Nucleus accumbens (tissue), 56 donors: Measurements from ENCODE around the gene MMP17.

Experiments used
- DNase-seq, 56 donors: peaks; one replicate each; lab custom pipeline; 2025; lab: John Stamatoyannopoulos, UW

MMP17 gene

DNA sequence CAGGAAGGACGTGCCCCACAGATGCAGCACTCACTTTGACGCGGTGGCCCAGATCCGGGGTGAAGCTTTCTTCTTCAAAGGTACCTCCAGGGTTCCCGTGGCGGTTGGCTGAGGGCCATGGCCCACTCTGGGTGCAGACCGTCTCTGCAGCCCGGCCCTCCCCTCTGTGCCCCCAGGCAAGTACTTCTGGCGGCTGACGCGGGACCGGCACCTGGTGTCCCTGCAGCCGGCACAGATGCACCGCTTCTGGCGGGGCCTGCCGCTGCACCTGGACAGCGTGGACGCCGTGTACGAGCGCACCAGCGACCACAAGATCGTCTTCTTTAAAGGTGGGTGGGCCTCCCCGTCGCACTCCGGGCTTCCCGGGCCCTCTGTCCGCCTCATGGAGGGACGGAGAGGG, 16.9 kb downstream of the MMP17 start:
- no peak for DNase-seq

DNA sequence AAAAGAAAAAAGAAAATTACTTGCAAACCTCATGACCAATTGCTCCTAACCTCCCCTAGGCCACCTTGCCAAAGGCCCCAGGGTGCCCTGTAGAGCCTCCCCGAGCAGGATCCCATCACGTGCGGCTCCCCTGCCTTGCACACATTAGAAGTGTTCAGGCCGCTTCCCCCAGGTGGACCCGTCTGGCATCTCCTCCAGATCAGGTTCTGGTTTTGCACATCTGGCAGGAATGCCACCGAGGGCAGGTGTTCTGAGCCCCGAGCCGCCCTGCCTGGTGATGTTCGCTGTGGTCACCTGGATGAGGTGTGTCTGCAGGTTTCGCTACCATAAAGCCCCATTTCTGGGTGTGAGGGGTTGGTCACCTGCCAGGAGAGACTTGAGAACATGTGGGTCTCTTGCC, 19.3 kb downstream of the MMP17 start:
- no peak for DNase-seq

DNA sequence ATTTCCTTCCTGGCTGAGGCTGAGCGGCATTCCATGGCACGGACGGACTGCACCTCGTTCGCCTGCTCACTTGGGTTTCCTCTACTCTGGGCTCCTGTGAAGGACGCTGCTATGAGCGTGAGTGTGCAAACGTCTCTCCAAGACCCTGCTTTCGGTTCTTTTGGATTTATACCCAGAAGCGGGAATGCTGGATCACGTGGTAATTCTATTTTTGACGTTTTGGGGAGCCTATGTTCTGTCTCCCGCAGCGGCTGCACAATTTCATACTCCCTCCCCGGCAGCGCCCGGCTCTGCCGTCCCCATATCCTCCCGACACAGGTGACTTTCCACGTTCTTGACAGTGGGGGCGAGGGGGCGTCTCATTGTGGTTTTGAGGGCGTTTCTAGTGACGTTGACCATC, 20.6 kb downstream of the MMP17 start:
- no peak for DNase-seq

DNA sequence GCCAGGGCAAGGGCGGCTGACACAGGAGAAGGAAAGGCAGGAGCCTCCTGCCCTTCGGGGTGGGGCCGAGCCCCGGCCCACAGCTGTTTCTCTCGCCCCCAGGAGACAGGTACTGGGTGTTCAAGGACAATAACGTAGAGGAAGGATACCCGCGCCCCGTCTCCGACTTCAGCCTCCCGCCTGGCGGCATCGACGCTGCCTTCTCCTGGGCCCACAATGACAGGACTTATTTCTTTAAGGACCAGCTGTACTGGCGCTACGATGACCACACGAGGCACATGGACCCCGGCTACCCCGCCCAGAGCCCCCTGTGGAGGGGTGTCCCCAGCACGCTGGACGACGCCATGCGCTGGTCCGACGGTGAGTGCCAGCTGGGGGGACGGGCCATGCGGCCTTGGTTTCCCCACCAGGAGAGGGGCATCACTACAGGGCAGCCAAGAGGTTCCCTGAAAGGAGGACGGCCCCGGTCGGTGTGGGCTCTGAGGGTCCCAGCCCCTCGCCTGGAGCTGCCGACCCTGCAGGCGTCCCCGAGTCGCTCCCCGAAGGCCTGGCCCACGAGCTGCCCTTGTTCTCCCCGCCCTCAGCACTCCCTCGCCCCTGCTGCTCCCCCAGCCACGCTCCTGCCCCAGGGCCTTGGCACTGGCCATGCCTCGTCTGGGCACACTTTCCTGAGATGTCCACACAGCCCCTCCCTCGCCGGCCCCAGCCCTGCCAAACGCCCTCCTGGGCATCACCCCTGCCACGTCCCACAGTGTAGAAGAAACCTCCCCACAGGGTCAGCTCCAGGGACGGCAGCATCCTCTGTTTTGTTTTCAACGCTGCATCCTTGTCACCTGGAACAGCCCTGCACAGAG, 21.7 kb downstream of the MMP17 start:
- DNase-seq, result no peak

DNA sequence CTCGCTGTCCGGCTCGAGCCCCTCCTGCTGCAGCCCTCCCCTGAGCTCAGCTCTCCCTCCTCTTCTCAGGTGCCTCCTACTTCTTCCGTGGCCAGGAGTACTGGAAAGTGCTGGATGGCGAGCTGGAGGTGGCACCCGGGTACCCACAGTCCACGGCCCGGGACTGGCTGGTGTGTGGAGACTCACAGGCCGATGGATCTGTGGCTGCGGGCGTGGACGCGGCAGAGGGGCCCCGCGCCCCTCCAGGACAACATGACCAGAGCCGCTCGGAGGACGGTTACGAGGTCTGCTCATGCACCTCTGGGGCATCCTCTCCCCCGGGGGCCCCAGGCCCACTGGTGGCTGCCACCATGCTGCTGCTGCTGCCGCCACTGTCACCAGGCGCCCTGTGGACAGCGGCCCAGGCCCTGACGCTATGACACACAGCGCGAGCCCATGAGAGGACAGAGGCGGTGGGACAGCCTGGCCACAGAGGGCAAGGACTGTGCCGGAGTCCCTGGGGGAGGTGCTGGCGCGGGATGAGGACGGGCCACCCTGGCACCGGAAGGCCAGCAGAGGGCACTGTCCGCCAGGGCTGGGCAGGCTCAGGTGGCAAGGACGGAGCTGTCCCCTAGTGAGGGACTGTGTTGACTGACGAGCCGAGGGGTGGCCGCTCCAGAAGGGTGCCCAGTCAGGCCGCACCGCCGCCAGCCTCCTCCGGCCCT, 22.8 kb downstream of the MMP17 start:
- DNase-seq, result peak in 7 of 56 donors; percentile 12 to 55 (median 25)

DNA sequence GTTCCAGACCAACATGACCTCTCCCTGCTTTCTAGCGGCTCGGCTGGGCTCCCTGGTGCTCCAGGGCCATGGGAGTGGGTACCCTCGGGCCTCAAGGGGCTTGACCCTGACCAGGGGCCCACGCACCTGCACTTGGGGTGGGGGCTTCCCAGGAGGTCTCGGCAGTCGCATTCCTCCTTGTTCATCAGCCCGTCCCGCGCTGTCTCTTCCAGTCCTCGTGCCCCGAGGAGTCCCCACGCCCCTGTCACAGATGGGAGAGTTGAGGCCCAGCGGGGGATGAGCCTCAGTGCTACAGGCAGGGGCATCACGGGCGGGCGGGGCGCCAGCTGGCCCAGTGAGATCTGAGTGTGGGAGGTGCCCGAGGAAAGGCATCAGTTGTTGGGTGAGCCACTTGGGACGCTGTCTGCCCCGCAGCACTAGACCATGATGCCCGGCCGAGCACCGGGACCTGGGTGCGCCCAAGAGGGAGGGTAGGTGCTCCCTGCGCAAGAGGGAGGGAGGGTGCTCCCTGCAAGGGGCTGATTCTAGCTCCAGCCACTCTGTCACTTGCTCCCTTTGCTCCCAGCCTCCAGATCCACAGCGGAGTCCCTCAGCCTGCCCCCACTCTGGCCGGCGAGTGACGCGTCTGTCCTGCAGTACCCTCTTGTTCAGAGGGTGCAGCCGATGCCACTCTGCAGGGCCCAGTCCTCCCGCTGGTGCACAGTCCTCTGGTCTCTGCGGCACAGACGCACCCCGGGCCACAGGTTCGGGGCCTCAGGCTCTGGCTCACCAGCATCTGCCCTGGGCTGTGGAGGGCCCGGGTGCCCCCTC, 23.8 kb downstream of the MMP17 start:
- no peak for DNase-seq

DNA sequence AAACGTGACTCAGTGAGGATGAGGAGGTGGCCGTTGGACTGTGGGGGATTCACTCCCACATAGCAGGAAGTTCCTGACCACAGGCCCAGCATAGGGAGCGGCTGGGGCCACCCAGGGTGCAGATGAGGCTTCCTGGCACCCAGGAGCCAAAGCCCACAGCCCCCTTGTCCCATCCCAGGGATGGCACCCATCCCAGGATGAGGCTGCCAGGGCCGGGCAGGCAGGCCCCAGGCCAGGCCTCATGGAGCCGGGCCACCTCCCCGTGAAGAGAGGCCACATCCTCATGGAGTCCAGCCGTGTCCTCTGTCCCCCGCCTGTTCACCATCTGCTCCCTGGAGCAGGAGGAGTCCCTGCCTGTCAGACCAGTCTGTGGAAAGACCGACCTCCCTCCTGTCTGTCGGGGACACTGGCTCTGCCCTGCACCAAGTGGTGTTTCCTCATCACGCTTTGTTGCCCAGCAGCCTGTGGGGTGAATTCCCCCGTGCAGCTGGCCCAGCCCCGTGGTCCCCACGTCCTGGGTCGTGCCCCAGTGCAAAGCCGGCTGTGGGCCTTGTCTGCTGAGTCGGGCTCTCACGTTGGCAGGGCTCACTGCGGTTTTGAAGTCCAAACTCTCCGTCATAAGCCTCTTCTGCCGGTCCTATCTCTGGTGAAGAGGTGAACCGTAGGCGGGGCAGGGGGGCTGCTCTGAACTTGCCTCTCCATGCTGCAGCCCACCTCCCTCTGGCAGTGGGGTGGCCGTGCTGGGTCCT, 24.5 kb downstream of the MMP17 start:
- no peak for DNase-seq

DNA sequence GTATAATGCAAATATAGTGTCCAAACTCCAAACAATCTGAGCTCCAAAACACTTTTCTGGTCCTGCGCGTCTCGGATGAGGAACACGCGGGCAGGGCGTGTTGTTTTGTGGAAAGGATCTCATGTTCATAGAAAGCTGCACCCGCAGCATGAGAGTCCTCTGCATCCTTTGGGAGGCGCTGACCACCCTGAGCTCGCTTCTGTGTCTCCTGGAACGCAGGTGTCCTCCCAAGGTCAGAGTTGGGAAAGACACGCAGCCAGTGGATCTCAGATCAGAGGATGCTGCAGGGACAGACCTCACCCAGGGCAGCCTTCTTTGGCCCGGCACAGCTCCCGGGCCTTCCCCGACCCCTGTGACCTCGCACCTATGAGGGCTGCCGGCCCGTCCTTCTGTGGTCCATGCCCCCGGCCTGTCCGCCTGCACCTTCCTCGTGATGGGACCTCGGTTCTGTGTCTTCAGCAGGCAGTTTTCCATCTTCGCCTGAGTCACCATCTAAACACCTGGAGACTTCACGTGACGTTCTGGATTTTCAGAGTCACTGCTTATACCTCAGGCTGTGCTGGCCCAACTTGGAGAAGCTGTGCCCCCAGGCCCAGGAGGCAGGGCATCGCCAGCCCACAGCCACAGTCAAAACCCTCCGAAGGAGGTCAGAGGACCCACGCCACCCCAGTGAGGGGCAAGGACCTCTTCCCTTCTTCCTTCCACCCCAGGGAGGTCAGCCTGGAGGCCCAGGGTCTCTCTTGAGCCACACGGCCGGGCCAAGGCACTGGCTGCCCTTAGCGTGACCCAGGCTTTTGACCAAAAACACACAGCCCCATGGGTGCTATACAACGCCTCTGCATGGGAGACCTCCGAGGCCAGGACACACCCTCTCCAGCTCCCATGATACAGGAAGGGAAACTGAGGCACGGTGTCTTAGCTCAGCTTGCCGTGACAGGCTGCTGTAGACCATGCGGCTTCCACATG, 25.9 kb downstream of the MMP17 start:
- peak in 1 of 56 donors; percentile 39 for DNase-seq

DNA sequence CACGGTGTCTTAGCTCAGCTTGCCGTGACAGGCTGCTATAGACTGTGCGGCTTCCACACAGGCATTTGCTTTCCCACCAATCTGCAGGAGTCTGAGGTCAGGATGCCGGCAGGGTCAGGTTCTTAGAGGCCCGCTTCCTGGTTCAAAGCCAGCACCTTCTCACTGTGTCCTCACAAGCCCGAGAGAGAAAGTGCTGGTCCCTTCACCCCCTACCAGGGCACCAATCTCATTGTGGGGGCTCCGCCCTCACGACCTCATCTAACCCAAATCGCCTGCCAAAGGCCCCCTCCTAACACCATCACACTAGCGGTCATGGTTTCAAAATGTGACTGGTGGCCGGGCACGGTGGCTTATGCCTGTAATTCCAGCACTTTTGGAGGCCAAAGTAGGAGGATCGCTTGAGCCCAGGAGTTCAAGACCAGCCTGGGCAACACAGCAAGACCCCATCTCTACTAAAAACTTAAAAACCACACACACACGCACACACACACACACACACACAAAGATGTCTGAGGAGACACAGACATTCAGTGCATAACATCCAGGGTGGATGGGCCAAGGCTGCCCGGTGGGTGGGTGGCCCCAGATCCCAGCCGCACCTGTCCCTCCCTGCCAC, 26.8 kb downstream of the MMP17 start:
- DNase-seq, result no peak

DNA sequence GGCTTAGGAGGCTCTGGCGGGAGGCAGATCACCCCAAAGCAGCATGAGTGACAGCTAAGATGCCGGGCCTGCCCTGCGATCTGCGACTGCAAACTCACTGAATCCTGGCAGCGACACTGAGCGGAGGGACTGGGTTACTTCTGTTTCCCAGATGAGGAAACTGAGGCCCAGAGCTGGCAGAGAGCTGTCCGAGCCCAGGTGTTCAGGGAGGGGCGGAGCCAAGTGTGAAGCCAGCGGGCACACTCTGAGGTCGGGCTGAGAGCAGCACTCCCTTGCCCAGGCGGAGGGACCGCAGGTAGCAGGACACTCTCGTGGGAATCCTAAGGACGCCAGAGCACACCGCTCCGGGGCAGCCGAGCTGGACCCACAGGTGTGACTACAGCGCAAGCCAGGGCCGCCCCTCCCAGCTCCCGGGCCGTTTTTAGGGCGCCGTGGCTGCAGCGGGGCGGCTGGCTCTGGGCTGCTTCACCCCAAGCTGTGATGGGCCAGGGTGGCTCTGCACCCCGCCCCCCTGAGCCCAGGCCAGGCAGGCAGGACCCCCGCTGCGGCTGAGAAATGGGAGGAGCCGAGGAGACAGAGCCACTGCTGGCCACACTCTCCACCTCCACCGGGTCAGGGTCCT, 27.4 kb downstream of the MMP17 start:
- DNase-seq, result no peak

DNA sequence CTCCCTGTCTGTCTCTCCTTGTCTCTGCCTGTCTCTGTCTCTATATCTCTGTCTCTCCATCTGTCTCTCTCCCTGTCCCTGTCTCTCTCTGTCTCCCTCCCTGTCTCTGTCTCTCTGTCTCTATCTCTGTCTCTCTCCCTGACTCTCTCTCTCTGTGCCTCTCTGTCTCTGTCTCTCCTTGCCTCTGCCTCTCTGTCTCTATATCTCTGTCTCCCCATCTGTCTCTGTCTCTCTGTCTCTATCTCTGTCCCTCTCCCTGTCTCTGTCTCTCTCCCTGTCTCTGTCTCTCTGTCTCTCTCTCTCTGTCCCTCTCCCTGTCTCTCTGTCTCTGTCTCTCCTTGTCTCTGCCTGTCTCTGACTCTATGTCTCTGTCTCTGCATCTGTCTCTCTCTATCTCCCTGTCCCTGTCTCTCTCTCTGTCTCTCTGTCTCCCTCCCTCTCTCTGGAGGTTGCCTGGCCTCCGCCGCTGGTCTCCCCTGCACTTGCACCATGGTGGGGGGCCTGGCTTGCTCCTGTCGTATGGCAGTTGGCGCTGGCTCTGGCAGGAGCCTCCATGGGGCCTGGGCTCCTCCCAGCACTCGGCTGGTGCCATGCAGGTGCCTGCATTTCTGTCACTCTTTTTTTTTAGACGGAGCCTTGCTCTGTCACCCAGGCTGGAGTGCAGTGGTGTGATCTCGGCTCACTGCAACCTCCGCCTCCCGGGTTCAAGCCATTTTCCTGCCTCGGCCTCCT, 28.3 kb downstream of the MMP17 start:
- no peak for DNase-seq

DNA sequence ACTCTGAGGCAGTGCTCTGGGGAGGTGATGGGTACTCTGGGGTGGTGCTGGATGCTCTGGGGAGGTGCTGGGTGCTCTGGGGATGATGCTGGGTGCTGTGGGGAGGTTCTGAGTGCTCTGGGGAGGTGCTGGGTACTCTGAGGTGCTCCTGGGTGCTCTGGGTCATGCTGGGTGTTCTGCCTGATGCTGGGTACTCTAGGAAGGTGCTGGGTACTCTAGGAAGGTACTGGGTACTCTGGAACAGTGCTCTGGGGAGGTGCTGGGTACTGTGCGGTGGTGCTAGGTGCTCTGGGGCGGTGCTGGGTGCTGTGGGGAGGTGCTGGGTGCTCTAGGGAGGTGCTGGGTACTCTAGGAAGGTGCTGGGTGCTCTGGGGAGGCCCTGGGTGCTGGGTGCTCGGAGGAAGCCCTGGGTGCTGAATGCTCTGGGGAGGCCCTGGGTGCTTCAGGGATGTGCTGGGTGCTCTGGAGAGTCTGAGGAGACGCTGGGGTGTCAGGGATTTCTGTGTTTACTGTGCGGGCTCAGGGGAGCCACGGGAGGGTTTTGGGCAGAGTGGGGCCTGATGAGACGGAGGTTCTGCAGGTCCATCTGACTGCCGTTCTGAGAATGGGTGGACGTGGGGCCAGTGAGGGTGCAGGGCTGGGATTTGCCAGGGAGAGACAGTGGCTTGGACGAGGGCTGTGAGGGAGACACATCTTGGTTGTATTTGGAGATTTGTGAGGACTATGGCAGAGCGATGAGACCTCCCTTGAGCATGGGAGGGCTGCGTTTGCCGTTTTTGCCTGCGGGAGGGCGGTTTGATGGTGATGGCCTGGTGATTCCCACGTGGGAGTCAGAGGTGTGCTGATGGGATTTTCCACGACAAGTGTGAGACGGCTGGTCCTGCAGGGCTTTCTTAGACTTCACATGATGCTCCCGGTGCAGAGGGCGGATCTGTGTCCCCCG, 30.0 kb downstream of the MMP17 start:
- DNase-seq, result no peak

DNA sequence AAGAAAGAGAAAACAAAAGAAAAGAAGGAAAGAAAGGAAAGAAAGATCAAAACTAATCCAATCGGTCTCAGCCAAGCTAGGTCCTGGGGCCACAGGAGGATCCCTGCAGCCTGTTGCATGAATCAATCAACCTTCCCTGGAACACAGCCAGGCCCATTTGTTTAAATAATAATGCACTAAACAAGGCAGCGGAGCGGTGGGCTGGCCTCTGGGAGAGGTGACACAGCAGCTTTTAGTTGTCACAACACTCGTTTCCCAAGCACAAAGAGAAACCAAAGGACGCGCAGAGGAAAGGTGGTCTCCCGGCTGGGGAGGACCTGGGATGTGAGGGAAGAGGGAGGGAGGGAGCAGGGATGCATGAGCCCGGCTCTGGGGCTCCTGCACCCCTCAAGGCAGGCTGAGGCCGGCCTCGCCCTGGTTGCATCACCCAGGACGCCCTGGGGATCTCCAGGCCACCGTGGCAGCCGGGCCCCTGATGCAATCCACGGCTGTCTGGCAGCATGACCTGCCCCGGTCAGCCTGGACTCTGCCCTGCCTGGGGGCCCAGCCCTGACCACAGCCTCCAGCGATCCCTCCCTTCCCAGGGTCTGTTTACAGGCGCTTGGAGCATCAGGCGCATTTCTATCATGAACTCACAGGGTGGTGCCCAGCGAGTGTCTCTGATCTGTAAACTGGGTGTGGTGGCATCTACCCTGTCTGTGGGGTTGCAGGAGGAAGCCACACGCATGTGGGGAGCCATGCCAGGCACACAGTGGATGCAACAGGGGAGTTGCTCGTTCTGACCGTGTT, 32.5 kb downstream of the MMP17 start:
- DNase-seq, result peak in 1 of 56 donors; percentile 22

DNA sequence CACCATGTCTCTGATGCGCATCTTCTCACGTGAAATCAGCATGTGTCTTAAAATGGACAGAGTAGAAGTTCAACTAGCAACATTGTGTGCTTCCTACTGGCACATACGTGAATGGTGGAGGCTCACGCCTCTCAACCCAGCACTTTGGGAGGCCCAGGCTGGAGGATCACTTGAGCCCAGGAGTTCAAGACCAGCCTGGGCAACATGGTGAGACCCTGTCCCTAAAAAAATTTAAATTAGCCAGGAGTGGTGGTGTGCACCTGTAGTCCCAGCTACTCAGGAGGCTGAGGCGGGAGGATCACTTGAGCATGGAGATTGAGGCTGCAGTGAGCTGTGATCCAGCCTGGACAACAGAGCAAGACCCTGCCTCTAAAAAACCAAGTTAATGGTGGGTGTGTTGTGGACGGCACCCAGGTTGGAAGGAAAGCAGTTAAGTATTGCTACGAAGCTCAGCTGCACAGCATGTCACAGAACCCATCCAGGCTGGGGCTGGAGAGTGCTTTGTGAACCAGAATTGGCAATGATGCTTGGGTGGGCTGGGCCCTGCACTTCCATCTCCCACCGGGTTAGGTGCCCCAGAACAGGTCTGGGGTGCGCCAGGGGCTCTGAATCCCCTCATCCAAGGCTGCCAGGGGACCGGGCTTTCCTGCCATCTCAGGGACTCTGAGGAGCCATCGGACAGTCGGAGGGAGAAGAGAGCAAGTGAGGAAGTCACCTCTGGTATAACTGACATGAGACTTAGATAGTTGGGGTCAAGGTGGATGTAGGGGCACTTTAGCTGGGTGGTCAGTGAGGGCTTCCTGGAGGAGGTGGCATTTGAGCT, 33.3 kb downstream of the MMP17 start:
- no peak for DNase-seq

DNA sequence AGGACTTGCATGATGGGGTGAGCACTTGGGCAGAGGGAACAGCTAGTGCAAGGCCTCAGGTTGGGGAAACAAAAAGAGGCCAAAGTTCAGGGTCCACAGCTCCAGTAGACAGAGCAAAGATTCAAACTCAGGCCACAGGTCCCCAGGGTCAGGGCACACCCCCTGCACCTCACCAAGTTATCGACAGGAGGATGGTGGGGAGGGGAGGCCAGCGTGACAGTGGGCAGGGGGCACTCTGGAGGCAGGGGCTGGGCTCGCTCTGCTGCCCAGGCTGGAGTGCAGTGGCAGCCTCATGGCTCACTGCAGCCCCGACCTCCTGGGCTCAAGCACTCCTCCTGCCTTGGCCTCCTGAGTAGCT, 33.9 kb downstream of the MMP17 start:
- DNase-seq, result no peak
